ENCODE measurements around the gene SRGAP1.

The SRGAP1 gene
- long read RNA-seq: 0 reads

GRCh38 chr12:63844391-63845341 is at the start of gene SRGAP1:
SRGAP1 (plus strand) TSS chr12:63844700; CDS start chr12:63844817, 117 bp downstream.
- H3K4me3 ChIP-seq (replicated peaks; ENCODE audit: insufficient read depth, low read length): peak within 1 kb of the TSS; percentile 68
- DNase-seq (ENCODE audit: low read depth in 1 of 2, low spot score in 1 of 2): peak in 1 of 2 experiments; percentile 26
- TF ChIP-seq SPI1 (IDR thresholded peaks at IDR 0.05; ENCODE audit: borderline replicate concordance, low read depth) (no peak), REST (IDR thresholded peaks at IDR 0.05; ENCODE audit: insufficient replicate concordance, low read depth) (no peak)
- H3K27me3 ChIP-seq (ENCODE audit: insufficient read depth, poor library complexity, severe bottlenecking): no peaks in the 10 kb centered on the region
- H3K27ac ChIP-seq (replicated peaks): no peak within 1 kb of the TSS

DNA sequence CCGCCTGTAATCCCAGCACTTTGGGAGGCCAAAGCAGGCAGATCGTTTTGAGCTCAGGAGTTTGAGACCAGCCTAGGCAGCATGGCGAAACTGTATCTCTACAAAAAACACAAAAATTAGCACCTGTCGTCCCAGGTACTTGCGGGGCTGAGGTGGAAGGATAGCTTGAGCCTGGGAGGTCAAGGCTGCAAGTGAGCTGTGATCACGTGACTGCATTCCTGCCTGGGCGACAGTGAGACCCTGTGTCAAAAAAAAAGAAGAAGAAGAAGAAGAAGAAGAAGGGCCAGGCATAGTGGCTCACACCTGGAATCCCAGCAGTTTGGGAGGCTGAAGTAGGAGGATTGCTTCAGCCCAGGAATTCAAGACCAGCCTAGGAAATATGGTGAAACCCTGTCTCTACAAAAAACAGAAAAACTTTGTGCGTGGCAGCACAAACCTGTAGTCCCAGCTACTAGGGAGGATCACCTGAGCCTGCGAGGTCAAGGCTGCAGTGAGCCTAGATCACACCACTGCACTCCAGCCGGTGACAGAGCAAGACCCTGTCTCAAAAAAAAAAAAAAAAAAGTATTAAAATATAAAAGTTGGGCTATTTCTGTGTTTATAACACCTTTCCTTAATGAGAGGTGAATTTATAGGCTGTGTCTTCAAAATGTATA is 49.3 kb upstream of the SRGAP1 start:
- no peak overlapping the region for H3K4me3 ChIP-seq (replicated peaks; ENCODE audit: insufficient read depth, low read length)
- no peak overlapping the region for H3K27ac ChIP-seq (replicated peaks)
- TF ChIP-seq POLR2AphosphoS5 (IDR thresholded peaks at IDR 0.05; ENCODE audit: low read depth) (no peak), CTCF (IDR thresholded peaks at IDR 0.05; ENCODE audit: insufficient read depth, low read length) (no peak)
- no peaks in the 10 kb centered on the region for H3K27me3 ChIP-seq (ENCODE audit: insufficient read depth, poor library complexity, severe bottlenecking)
- DNase-seq (ENCODE audit: low read depth in 1 of 2, low spot score in 1 of 2): no peak

GRCh38 chr12:63795944-63796343 is 48.6 kb upstream of the SRGAP1 start:
- TF ChIP-seq POLR2AphosphoS5 (IDR thresholded peaks at IDR 0.05; ENCODE audit: low read depth): no peak
- no peak for TF ChIP-seq SPI1 (IDR thresholded peaks at IDR 0.05; ENCODE audit: borderline replicate concordance, low read depth)
- TF ChIP-seq GABPA (IDR thresholded peaks at IDR 0.05; ENCODE audit: low read depth): no peak
- no peak for TF ChIP-seq REST (IDR thresholded peaks at IDR 0.05; ENCODE audit: insufficient replicate concordance, low read depth)
- no peak for TF ChIP-seq CTCF (IDR thresholded peaks at IDR 0.05; ENCODE audit: insufficient read depth, low read length)
- Histone ChIP-seq H3K4me3 (replicated peaks; ENCODE audit: insufficient read depth, low read length) (no peak overlapping the region), H3K27me3 (ENCODE audit: insufficient read depth, poor library complexity, severe bottlenecking) (no peaks in the 10 kb centered on the region), H3K27ac (replicated peaks) (no peak overlapping the region)
- DNase-seq (ENCODE audit: low read depth in 1 of 2, low spot score in 1 of 2): no peak

GRCh38 chr12:63802012-63802608 is 42.4 kb upstream of the SRGAP1 start:
- Histone ChIP-seq H3K27ac (replicated peaks) (no peak overlapping the region), H3K27me3 (ENCODE audit: insufficient read depth, poor library complexity, severe bottlenecking) (no peaks in the 10 kb centered on the region), H3K4me3 (replicated peaks; ENCODE audit: insufficient read depth, low read length) (no peak overlapping the region)
- no peak for TF ChIP-seq REST (IDR thresholded peaks at IDR 0.05; ENCODE audit: insufficient replicate concordance, low read depth)
- TF ChIP-seq CTCF (IDR thresholded peaks at IDR 0.05; ENCODE audit: insufficient read depth, low read length): peak; percentile 22
- DNase-seq (ENCODE audit: low read depth in 1 of 2, low spot score in 1 of 2): no peak

Measured in HL-60 (cell line).